Astrocyte (in vitro differentiated cells and primary cell): ENCODE results near the gene EHD1. TPM values are rescaled to one million over a fixed set of nuclear protein-coding genes. Genes with fewer than 3 reads are reported as not detected.
A peak's percentile ranks its signal among the peaks of the same experiment; 100 is the strongest.

Experiments used
- DNase-seq: peaks from one replicate; pipeline ENCODE4 v3.0.0-alpha.2; 2010; ENCODE audit warnings: low read depth
- FAIRE-seq: peaks from 2 replicates; lab custom pipeline; 2011; peaks lifted over from hg19 to GRCh38; lab: Jason Lieb, UNC
- H2AFZ ChIP-seq: 2 replicates; pipeline ENCODE4 v1.6.0; 2012; ENCODE audit warnings: low read depth, low read length, inconsistent platforms
- H3K27ac ChIP-seq: 2 replicates; pipeline ENCODE4 v1.5.1; 2011; ENCODE audit warnings: low read depth, low read length, inconsistent platforms
- H3K27me3 ChIP-seq: 2 replicates; pipeline ENCODE4 v1.6.0; 2011; ENCODE audit warnings: low read length, inconsistent platforms; ENCODE audit not compliant: insufficient read depth
- H3K36me3 ChIP-seq: 2 replicates; pipeline ENCODE4 v1.5.1; 2011; ENCODE audit warnings: low read length, inconsistent platforms; ENCODE audit not compliant: insufficient read depth
- H3K4me1 ChIP-seq: 2 replicates; pipeline ENCODE4 v1.5.1; 2011; ENCODE audit warnings: low read length, inconsistent platforms; ENCODE audit not compliant: insufficient read depth
- H3K4me2 ChIP-seq: 2 replicates; pipeline ENCODE4 v1.6.0; 2012; ENCODE audit warnings: low read length, inconsistent platforms
- H3K4me3 ChIP-seq: 2 replicates; pipeline ENCODE4 v1.5.1; 2011; ENCODE audit warnings: low read depth, mild to moderate bottlenecking, low read length, inconsistent platforms; ENCODE audit not compliant: insufficient read depth
- H3K79me2 ChIP-seq: 2 replicates; pipeline ENCODE4 v1.6.0; 2012; ENCODE audit warnings: mild to moderate bottlenecking, low read length, inconsistent platforms; ENCODE audit not compliant: insufficient read depth
- H3K9ac ChIP-seq: 2 replicates; pipeline ENCODE4 v1.6.0; 2012; ENCODE audit warnings: mild to moderate bottlenecking, low read length, inconsistent platforms
- H3K9me3 ChIP-seq: 2 replicates; pipeline ENCODE4 v1.5.1; 2012; ENCODE audit warnings: low read depth, mild to moderate bottlenecking, low read length, inconsistent platforms; ENCODE audit not compliant: insufficient read depth
- H4K20me1 ChIP-seq: 2 replicates; pipeline ENCODE4 v1.6.0; 2012; ENCODE audit warnings: low read length, inconsistent platforms; ENCODE audit not compliant: insufficient read depth
- H3K27ac Mint-ChIP-seq: one replicate; pipeline ENCODE4 v1.8.0; 2021; ENCODE audit warnings: mild to moderate bottlenecking, mixed read lengths; ENCODE audit not compliant: unreplicated experiment
- H3K27me3 Mint-ChIP-seq: one replicate; pipeline ENCODE4 v1.8.0; 2021; ENCODE audit warnings: low read depth, mixed read lengths; ENCODE audit not compliant: unreplicated experiment
- H3K36me3 Mint-ChIP-seq: one replicate; pipeline ENCODE4 v1.8.0; 2021; ENCODE audit warnings: low read depth, mixed read lengths; ENCODE audit not compliant: unreplicated experiment
- H3K4me1 Mint-ChIP-seq: one replicate; pipeline ENCODE4 v1.8.0; 2021; ENCODE audit warnings: low read depth, mixed read lengths; ENCODE audit not compliant: unreplicated experiment
- H3K4me3 Mint-ChIP-seq: one replicate; pipeline ENCODE4 v1.8.0; 2021; ENCODE audit warnings: mild to moderate bottlenecking, moderate library complexity, mixed read lengths; ENCODE audit not compliant: unreplicated experiment
- H3K9me3 Mint-ChIP-seq: one replicate; pipeline ENCODE4 v1.8.0; 2021; ENCODE audit warnings: mild to moderate bottlenecking, mixed read lengths; ENCODE audit not compliant: unreplicated experiment
- EZH2 ChIP-seq: IDR thresholded peaks from 2 replicates; pipeline ENCODE4 v1.6.1; 2012; ENCODE audit warnings: mild to moderate bottlenecking, low read length, inconsistent platforms; ENCODE audit not compliant: insufficient read depth
- total RNA-seq: library from RNA; stranded (reverse); gene quantifications from 2 replicates; pipeline ENCODE4 v1.2.1, GENCODE V29; 2021
- TF ChIP-seq, protein P1 (sequence below): IDR thresholded peaks from 2 replicates; pipeline ENCODE4 v1.5.1; 2011; ENCODE audit warnings: low read depth, mild to moderate bottlenecking, inconsistent platforms, low read length, moderate library complexity; ENCODE audit not compliant: insufficient read depth

Gene EHD1
- total RNA-seq, 1 donor from 2014 or later, result 201 TPM

DNA sequence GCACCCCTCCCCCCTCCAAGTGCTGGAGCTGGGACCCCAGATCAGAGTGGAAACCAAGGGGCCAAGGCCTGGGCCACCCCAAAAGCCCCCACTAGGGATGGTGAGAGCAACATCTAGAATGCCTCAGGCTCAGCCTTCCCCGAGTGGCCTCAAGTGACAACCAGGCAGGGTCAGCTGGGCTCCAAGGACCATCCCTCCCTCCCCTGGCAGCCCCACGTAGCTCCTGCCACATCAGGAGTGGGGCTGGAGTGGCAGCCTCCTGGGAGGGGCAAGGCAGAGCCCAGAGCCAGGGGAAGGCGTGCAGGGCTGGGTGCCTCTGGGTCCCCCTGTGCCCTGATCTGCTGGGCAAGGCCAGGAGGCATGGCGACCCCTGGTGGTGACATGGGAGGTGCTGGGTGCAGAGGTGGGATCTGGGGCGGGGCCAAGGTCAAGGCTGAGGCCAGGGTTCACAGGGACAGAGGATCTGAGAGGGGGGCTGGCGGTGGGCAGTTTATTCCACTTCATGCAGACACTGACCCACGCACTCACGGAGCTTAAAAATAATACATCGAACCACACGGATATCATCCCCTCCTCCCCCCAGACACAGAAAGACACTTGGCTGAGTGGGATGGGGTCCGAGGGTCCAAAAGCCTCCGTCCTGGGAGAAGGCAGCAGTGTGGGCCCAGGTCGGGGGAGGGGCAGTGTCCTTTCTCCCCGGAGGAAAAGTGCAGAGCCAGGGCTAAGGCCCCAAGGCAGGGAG is 15.8 kb upstream of the EHD1 start:
- Mint-ChIP-seq H3K27me3 (peaks cover 2% of the 10 kb centered on the region), H3K27ac (no peak overlapping the region), H3K4me1 (peaks cover 1% of the 10 kb centered on the region), H3K36me3 (peaks cover 4% of the 10 kb centered on the region), H3K4me3 (no peak overlapping the region), H3K9me3 (no peaks in the 10 kb centered on the region)
- no peaks in the 10 kb centered on the region for H3K79me2 ChIP-seq
- TF ChIP-seq, protein P1, sequence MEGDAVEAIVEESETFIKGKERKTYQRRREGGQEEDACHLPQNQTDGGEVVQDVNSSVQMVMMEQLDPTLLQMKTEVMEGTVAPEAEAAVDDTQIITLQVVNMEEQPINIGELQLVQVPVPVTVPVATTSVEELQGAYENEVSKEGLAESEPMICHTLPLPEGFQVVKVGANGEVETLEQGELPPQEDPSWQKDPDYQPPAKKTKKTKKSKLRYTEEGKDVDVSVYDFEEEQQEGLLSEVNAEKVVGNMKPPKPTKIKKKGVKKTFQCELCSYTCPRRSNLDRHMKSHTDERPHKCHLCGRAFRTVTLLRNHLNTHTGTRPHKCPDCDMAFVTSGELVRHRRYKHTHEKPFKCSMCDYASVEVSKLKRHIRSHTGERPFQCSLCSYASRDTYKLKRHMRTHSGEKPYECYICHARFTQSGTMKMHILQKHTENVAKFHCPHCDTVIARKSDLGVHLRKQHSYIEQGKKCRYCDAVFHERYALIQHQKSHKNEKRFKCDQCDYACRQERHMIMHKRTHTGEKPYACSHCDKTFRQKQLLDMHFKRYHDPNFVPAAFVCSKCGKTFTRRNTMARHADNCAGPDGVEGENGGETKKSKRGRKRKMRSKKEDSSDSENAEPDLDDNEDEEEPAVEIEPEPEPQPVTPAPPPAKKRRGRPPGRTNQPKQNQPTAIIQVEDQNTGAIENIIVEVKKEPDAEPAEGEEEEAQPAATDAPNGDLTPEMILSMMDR, result peak; percentile 57
- no peak for TF ChIP-seq EZH2
- H3K9me3 ChIP-seq, result no peaks in the 10 kb centered on the region
- no peaks in the 10 kb centered on the region for H3K27me3 ChIP-seq
- no peak overlapping the region for H2AFZ ChIP-seq
- DNase-seq (no peak), FAIRE-seq (no peak)
- H3K9ac ChIP-seq, result no peak overlapping the region
- H3K4me1 ChIP-seq, result no peaks in the 10 kb centered on the region
- no peak overlapping the region for H3K4me2 ChIP-seq
- peaks cover 4% of the 10 kb centered on the region for H3K36me3 ChIP-seq
- no peak overlapping the region for H3K4me3 ChIP-seq
- no peak overlapping the region for H3K27ac ChIP-seq
- H4K20me1 ChIP-seq, result no peaks in the 10 kb centered on the region

DNA sequence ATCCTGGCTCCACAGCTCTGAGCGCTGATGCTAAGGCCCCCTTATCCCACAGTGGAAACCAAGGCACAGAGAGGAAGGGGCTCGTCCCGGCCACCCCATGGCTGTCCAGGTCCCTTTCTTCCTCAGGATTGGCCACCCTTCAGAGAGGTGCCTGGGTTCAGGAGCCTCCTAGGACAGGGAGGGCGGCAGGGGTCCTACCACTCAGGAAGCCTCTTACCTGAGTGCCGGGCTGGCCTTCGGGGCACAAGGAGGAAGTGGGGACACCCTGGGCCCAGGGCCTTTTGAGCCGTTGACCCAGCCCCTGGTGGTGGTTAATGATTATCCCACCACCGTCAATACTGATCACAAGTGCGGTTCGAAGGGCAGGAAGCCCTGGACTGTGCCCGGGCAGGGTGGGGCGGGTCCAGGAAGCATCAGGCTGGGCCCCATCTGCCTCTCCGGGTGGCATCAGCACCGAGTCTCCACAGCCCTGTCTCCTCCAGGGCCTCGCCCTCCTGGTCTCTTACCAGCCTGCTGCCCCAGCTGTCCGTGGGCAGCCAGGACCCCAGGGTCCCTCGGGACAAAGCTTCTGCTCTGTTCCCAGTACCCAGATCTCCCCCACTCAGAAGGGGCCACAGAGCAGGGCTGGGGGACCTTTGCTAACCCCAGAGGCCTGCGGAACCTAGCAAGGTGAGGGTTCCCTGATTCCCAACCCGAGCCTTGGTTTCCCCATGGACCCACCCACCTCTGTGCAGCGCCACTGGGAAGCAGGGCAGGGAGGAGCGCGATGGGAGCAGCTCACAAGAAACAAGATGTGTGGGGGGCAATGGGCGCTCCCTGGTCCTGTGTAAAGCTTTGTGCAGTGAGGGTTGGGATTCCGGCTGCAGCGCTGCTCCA is 15.0 kb upstream of the EHD1 start:
- Histone ChIP-seq H3K36me3 (peaks cover 4% of the 10 kb centered on the region), H4K20me1 (no peaks in the 10 kb centered on the region), H3K4me1 (peaks cover 3% of the 10 kb centered on the region), H3K4me3 (no peak overlapping the region), H3K9ac (no peak overlapping the region), H2AFZ (no peak overlapping the region), H3K27me3 (no peaks in the 10 kb centered on the region), H3K9me3 (no peaks in the 10 kb centered on the region), H3K27ac (no peak overlapping the region), H3K79me2 (no peaks in the 10 kb centered on the region), H3K4me2 (no peak overlapping the region)
- FAIRE-seq (no peak), DNase-seq (no peak)
- H3K27ac Mint-ChIP-seq, result no peak overlapping the region
- H3K4me3 Mint-ChIP-seq, result no peak overlapping the region
- peaks cover 2% of the 10 kb centered on the region for H3K27me3 Mint-ChIP-seq
- TF ChIP-seq EZH2, result no peak
- TF ChIP-seq, protein P1, result no peak
- peaks cover 2% of the 10 kb centered on the region for H3K36me3 Mint-ChIP-seq
- peaks cover 4% of the 10 kb centered on the region for H3K4me1 Mint-ChIP-seq
- H3K9me3 Mint-ChIP-seq, result no peaks in the 10 kb centered on the region
